Measurements from ENCODE around the gene SRSF1.

DNA sequence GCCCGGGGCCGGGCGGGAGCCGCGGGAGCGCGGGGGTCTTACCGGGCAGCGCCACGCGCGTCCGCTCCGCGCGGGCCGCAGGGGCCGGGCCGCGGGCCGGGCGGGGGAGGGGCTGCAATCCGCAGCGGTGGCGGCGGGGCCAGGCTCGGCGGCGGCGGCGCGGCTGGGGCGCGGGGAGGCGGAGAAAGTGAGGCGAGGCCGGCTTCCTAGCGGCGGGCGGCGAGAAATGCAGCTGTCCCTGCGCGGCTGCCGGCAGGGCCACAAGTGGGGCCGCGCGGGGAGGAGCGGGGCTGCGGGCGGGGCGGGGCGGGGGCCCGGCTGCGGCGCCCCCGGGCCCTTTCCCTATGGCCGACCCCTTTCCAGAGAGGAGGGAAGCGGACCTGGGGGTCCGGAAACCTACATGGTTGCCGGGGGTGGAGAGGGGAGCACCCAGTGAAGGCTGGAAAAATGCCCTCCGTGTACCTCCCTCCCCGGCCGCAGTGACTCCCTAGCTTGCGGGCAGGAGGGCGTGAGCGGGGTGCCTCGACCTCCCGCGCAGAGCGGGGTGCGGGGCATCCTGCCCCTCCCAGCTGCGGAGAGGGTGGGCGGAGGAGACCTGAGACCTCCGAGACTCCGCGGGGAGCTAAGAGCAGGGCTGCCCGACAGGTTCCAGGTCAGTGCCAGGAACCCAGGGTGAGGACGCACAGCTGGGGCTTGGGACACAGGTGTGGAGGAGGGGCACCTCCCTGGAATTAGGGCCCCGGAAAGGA is 51.7 kb downstream of the SRSF1 start, which contains the start of gene CUEDC1:
- no peak for TF ChIP-seq EZH2 (IDR thresholded peaks at IDR 0.05)
- TF ChIP-seq POLR2AphosphoS5 (IDR thresholded peaks at IDR 0.05; ENCODE audit: borderline replicate concordance, low read depth, low read length) = no peak

Measured in SK-N-MC (cell line).